HL-60/S4 treated with phorbol 12-myristate 13-acetate at 8.2 ng/mL for 4 days and 3 days (cell line): ENCODE results near the gene SMYD1.

Experiments
- in situ Hi-C: fragments of 300-500 bp; cut with MboI; formaldehyde crosslinking; loops from 2 replicates; pipeline ENCODE4 v1.15.0; 2022; ENCODE audit warnings: low sequenced_read_pairs

The SMYD1 gene

GRCh38 chr2:88139203-88139702, 71.6 kb downstream of the SMYD1 start:
- in situ Hi-C loops: no loop called here

- in situ Hi-C loops: no loop called here
Observed at GRCh38 chr2:88139804-88140203, 72.2 kb downstream of the SMYD1 start.

GRCh38 chr2:88141952-88142351, 74.3 kb downstream of the SMYD1 start:
- in situ Hi-C loops: no loop called here

- in situ Hi-C loops: no loop called here
Observed at GRCh38 chr2:88144271-88144670, 76.6 kb downstream of the SMYD1 start.

GRCh38 chr2:88144914-88145497, 77.4 kb downstream of the SMYD1 start:
- in situ Hi-C loops: no loop called here

GRCh38 chr2:88146590-88146989, 79.0 kb downstream of the SMYD1 start:
- in situ Hi-C loops: no loop called here

- in situ Hi-C loops: no loop called here
Observed at GRCh38 chr2:88147145-88147544, 79.5 kb downstream of the SMYD1 start.

GRCh38 chr2:88148929-88149438, 81.4 kb downstream of the SMYD1 start:
- in situ Hi-C loops: no loop called here

- in situ Hi-C loops: no loop called here
Observed at GRCh38 chr2:88159481-88159880, 91.9 kb downstream of the SMYD1 start.

- in situ Hi-C loops: loop anchor here (10.0 kb wide), 1 partner anchor 95 kb away; the partner anchor contains the start of gene SMYD1
Observed at GRCh38 chr2:88159955-88160415, 92.4 kb downstream of the SMYD1 start.

GRCh38 chr2:88160517-88160916, 92.9 kb downstream of the SMYD1 start:
- in situ Hi-C loops: loop anchor here (10.0 kb wide), 1 partner anchor 96 kb away; the partner anchor contains the start of gene SMYD1

- in situ Hi-C loops: loop anchor here (10.0 kb wide), 1 partner anchor 97 kb away; the partner anchor contains the start of gene SMYD1
Observed at GRCh38 chr2:88161446-88162244, 94.0 kb downstream of the SMYD1 start.
